ENCODE results near the gene CCNA1.

CCNA1 gene

GRCh38 chr13:36432106-36432544 is at the start of gene CCNA1:
Gene CCNA1, plus strand, starts transcription at chr13:36432495. Its CDS starts 562 bp downstream, at chr13:36433057.
- Histone ChIP-seq H3K27ac (no peak within 1 kb of the TSS), H3K27me3 (ENCODE audit: insufficient read depth, low read depth, severe bottlenecking) (peaks cover 17% of the 10 kb centered on the region), H3K36me3 (no peaks in the 10 kb centered on the region), H3K4me3 (ENCODE audit: low read depth, low read length) (peak within 1 kb of the TSS; percentile 78), H3K9me3 (ENCODE audit: severe bottlenecking) (no peaks in the 10 kb centered on the region)
- TF ChIP-seq CTCF (IDR thresholded peaks at IDR 0.05; ENCODE audit: low read depth, low read length): no peak
- DNase-seq: peak; percentile 60

GRCh38 chr13:36385489-36385888 is 46.8 kb upstream of the CCNA1 start:
- TF ChIP-seq CTCF (IDR thresholded peaks at IDR 0.05; ENCODE audit: low read depth, low read length): no peak
- H3K36me3 ChIP-seq: no peaks in the 10 kb centered on the region
- no peaks in the 10 kb centered on the region for H3K9me3 ChIP-seq (ENCODE audit: severe bottlenecking)
- no peak overlapping the region for H3K4me3 ChIP-seq (ENCODE audit: low read depth, low read length)
- no peak for DNase-seq
- H3K27me3 ChIP-seq (ENCODE audit: insufficient read depth, low read depth, severe bottlenecking): no peaks in the 10 kb centered on the region
- H3K27ac ChIP-seq: no peak overlapping the region

GRCh38 chr13:36395280-36395679 is 37.0 kb upstream of the CCNA1 start:
- 0 out of 2 replicates have a peak, but pooled peaks have one; percentile 17 for TF ChIP-seq CTCF (IDR thresholded peaks at IDR 0.05; ENCODE audit: low read depth, low read length)
- Histone ChIP-seq H3K27me3 (ENCODE audit: insufficient read depth, low read depth, severe bottlenecking) (no peaks in the 10 kb centered on the region), H3K9me3 (ENCODE audit: severe bottlenecking) (no peaks in the 10 kb centered on the region), H3K36me3 (no peaks in the 10 kb centered on the region), H3K4me3 (ENCODE audit: low read depth, low read length) (no peak overlapping the region), H3K27ac (no peak overlapping the region)
- no peak for DNase-seq

GRCh38 chr13:36405151-36405550 is 27.1 kb upstream of the CCNA1 start:
- Histone ChIP-seq H3K27me3 (ENCODE audit: insufficient read depth, low read depth, severe bottlenecking) (no peaks in the 10 kb centered on the region), H3K36me3 (no peaks in the 10 kb centered on the region), H3K27ac (no peak overlapping the region), H3K9me3 (ENCODE audit: severe bottlenecking) (no peaks in the 10 kb centered on the region), H3K4me3 (ENCODE audit: low read depth, low read length) (no peak overlapping the region)
- no peak for TF ChIP-seq CTCF (IDR thresholded peaks at IDR 0.05; ENCODE audit: low read depth, low read length)
- no peak for DNase-seq

- TF ChIP-seq CTCF (IDR thresholded peaks at IDR 0.05; ENCODE audit: low read depth, low read length): no peak
Measured at GRCh38 chr13:36412736-36413135, 19.6 kb upstream of the CCNA1 start.

GRCh38 chr13:36413161-36413560 is 19.1 kb upstream of the CCNA1 start:
- Histone ChIP-seq H3K27me3 (ENCODE audit: insufficient read depth, low read depth, severe bottlenecking) (no peaks in the 10 kb centered on the region), H3K9me3 (ENCODE audit: severe bottlenecking) (peaks cover 2% of the 10 kb centered on the region), H3K27ac (no peak overlapping the region), H3K4me3 (ENCODE audit: low read depth, low read length) (no peak overlapping the region), H3K36me3 (no peaks in the 10 kb centered on the region)
- TF ChIP-seq CTCF (IDR thresholded peaks at IDR 0.05; ENCODE audit: low read depth, low read length): no peak
- no peak for DNase-seq

More at GRCh38 chr13:36412736-36413135, 19.6 kb upstream of the CCNA1 start:
- Histone ChIP-seq H3K4me3 (ENCODE audit: low read depth, low read length) (no peak overlapping the region), H3K9me3 (ENCODE audit: severe bottlenecking) (peaks cover 2% of the 10 kb centered on the region), H3K27ac (no peak overlapping the region), H3K36me3 (no peaks in the 10 kb centered on the region), H3K27me3 (ENCODE audit: insufficient read depth, low read depth, severe bottlenecking) (no peaks in the 10 kb centered on the region)
- DNase-seq: no peak
